ENCODE data around the gene GAN. TPM values are rescaled to one million over a fixed set of nuclear protein-coding genes. Genes with fewer than 3 reads are reported as not detected.
A peak's percentile ranks its signal among the peaks of the same experiment; 100 is the strongest.

The GAN gene
- total RNA-seq, 2 donors from 2014 or later, result 7.8 to 12.4 TPM

DNA sequence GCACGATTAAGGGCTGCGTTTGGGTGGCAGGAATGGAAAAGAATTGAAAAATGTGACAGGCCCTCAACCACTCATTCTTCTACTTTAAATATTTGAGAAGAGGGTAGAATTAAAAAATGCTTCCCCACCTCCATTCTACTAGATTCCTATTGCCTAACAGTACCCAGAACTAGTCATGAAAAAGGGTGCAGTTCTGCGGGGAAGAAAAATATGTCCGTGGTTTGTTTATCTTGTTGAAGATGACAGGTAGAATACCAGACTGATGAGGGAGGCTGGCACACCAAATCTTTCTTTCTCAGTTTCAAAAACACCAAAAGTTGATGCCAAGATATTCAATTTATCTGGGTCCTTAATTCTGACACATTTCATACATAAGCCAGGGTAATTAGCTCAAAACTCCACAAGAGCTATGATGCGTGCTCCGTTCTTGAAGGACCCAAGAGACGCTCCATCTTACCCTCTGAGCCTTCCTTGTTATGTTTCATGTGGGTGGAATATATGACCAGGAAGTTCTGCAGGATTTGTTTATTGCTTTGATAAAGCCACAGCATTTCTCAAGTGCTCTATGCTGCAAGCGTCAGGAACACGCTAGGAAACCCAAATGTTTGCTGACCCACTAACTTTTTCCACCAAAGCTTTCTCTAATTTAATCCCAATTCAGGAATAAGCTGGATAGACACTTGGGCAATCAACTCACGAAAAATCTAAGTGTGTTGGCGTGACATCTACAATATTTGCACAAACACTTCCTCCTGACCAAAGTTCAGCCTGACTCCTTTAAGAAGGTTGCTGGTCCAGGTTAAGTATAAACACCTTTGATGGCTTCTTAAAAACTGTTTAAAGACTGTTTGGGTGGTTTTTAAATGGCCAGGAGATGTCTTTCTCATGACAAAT, 20.6 kb upstream of the GAN start:
- no peak for DNase-seq (ENCODE audit: low spot score)
- intact Hi-C loops (cut with DNase I), result no loop called here

GRCh38 chr16:81296631-81297030, 18.1 kb upstream of the GAN start:
- DNase-seq (ENCODE audit: low spot score), result no peak
- intact Hi-C loops (cut with DNase I), result no loop called here

DNA sequence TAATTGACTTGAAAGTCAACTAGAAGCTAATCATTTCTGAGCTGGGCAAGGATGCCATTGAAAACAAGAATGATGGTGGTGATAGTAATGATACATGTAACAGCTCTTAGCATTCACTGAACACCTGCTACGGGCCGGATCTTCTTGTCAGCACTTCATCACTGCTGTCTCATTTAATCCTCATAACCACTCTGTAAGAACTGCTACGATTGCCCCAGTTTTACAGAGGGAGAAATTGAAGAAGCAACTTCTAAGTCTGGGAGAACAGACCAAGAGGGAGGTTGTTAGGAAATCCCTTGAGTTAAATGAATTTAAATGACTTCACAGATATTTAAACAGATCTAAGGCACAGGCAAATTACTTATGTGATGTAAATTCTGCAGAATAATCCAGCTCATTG, 7.0 kb upstream of the GAN start:
- intact Hi-C loops (cut with DNase I), result no loop called here
- no peak for DNase-seq (ENCODE audit: low spot score)

DNA sequence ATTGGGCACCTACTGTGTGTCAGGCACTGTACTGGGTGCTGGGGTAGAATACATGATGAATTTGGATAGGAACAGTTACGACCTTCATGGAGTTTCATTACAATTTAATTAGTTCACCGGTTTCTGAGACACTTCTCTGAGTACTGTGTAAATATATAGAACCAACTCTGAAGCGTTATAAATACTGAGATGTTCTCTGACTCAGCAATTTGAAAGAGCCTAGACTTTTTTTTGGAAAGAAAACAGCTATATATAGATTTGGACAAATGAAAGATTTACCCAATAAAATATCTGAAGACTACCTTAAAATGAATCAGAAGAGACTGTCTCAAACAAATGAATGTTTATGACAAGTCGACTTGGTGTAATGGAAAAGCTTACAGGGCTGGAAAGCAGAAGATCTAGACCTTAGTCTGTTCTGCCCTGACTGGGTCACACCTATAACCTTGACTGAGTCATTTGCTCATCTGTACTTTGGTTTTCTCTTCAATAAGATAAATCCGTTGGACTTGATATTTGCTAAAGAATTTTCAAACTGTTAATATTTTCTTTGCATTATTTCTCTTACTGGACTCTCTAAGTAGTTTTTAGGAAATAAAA, 4.6 kb upstream of the GAN start:
- DNase-seq (ENCODE audit: low spot score), result no peak
- intact Hi-C loops (cut with DNase I), result no loop called here

DNA sequence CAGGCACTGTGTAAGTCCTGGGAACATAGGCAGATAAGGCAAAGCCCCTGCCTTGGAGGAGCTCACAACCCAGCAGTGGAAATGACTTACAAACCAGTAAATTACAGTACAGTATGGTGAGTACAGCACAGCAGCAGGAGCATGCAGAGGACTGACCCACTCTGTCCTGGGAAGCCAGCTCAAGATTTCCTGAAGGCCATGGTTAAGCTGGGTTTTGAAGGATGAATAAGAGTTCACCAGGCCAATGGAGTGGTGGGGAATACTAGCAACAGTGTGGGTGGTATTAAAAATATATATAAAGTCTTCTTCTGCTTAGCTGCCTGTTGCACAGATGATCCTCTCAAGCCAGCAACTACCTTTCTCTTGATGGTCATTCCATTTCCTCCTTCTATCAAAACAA, 3.0 kb upstream of the GAN start:
- intact Hi-C loops (cut with DNase I), result no loop called here
- DNase-seq (ENCODE audit: low spot score), result no peak

- no peak for DNase-seq (ENCODE audit: low spot score)
- intact Hi-C loops (cut with DNase I), result no loop called here
Measured at GRCh38 chr16:81313701-81314602, 810 bp upstream of the GAN start.

GRCh38 chr16:81315271-81316175, 761 bp downstream of the GAN start:
- DNase-seq (ENCODE audit: low spot score), result peak; percentile 89
- intact Hi-C loops (cut with DNase I), result no loop called here

- no peak for DNase-seq (ENCODE audit: low spot score)
- intact Hi-C loops (cut with DNase I), result no loop called here
Measured at GRCh38 chr16:81316176-81316496, 1.4 kb downstream of the GAN start.

DNA sequence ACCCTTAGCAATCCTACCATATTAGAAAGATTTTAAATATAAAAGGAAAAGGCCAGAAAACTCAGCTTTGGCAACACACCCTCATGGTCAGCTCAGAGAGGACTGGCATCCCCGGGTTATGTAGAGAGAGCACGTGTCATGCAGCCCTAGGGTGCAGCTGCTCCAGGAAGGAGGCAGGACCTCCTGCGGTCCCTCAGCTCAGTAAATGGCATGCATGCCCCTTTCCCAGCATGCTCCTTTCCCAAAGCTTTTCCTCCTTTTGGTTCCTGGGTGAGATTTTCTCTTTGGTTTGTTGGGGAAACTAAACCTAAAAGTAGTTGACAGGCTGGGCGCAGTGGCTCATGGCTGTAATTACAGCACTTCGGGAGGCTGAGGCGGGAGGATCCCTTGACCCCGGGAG, 3.9 kb downstream of the GAN start:
- intact Hi-C loops (cut with DNase I), result no loop called here
- no peak for DNase-seq (ENCODE audit: low spot score)

GRCh38 chr16:81319221-81319912, 4.6 kb downstream of the GAN start:
- DNase-seq (ENCODE audit: low spot score), result no peak
- intact Hi-C loops (cut with DNase I), result no loop called here

- no peak for DNase-seq (ENCODE audit: low spot score)
- intact Hi-C loops (cut with DNase I), result no loop called here
Measured at GRCh38 chr16:81321039-81321438, 6.3 kb downstream of the GAN start.

GRCh38 chr16:81321536-81321935, 6.8 kb downstream of the GAN start:
- no peak for DNase-seq (ENCODE audit: low spot score)
- intact Hi-C loops (cut with DNase I), result no loop called here

DNA sequence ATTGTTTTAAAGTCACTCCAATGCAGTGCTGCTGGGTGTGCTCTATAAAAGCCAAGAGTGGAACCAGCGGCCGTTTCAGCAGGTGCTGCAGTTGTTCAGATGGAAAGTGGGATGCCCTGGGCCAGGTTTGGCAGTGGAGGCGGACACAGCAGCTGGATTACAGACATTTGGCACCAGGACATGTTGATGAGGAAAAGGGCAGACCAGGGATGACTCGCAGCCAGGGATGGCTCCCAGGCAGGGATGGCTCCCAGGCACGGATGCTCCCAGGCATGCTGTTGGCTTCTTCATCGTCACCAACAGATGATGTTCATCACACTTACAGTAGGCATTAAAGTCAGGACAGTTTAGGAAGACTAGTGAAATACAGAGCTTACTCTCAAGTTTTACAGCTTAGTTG, 10.0 kb downstream of the GAN start:
- intact Hi-C loops (cut with DNase I), result no loop called here
- DNase-seq (ENCODE audit: low spot score), result no peak

GRCh38 chr16:81327011-81327410, 12.2 kb downstream of the GAN start:
- intact Hi-C loops (cut with DNase I), result no loop called here

DNA sequence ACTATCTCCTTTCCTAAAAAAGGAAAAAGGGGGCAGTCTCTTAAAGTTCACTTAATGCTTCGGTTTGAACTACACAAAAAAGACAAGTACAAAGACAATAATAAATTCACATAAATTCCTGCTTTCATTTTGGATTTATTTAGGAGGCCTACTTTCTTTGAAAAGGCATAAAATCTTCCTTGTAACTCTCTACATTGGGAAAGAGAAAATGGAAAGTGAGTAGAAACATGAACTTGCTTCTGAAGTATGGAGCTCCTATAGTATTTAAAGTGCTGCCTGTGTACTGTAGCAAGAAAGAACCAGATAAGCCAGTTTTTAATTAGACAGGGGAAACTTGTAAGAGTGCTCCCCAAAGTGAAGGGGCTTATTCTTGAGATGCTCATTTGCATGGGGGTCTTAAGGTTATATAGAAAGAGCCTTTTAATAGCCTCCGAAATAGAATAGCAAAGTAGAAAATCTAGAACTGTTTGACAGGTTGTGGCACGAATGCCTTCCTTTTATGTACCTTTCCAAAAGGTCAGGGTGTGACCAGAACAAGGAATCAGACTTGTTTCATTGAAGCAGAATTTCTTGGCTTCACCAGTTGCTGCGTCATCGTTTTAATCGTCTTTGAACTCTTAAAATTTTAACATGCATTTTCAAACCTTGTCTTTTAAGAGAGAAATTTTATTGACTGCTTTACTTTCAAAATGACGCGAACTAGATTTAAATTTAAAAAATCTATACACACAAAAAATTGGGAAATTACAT, 12.9 kb downstream of the GAN start:
- intact Hi-C loops (cut with DNase I), result no loop called here
- DNase-seq (ENCODE audit: low spot score), result no peak

More at GRCh38 chr16:81327011-81327410, 12.2 kb downstream of the GAN start:
- no peak for DNase-seq (ENCODE audit: low spot score)

DNA sequence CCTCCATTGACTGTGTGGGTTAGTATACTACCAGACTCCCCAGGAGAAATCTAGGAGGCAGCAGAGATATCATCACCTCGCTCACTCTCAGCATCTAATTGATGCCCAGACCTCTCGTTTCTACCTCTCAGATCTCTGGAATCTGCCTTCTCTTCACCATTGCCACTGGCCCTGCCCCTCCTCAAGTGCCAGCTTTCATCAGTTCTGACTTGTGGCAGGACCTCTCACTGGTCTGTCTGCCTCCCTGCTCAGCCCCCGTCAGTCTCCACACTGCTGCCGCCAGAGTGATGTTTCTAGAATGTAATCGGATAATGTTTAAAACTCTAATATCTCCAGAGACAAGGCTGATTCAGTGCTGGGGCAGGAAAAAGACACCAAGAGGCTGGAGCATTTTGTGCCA, 15.2 kb downstream of the GAN start:
- DNase-seq (ENCODE audit: low spot score), result no peak
- intact Hi-C loops (cut with DNase I), result no loop called here

- DNase-seq (ENCODE audit: low spot score), result no peak
- intact Hi-C loops (cut with DNase I), result no loop called here
Measured at GRCh38 chr16:81333356-81333755, 18.6 kb downstream of the GAN start.

- no peak for DNase-seq (ENCODE audit: low spot score)
- intact Hi-C loops (cut with DNase I), result no loop called here
Measured at GRCh38 chr16:81335669-81336068, 20.9 kb downstream of the GAN start.
